ENCODE results near the gene CBX5. TPM values are rescaled to one million over a fixed set of nuclear protein-coding genes. Genes with fewer than 3 reads are reported as not detected.
A peak's percentile ranks its signal among the peaks of the same experiment; 100 is the strongest.

Gene CBX5
- total RNA-seq, 4 donors from 2014 or later, result 32.5 to 62.4 (median 49.3) TPM

DNA sequence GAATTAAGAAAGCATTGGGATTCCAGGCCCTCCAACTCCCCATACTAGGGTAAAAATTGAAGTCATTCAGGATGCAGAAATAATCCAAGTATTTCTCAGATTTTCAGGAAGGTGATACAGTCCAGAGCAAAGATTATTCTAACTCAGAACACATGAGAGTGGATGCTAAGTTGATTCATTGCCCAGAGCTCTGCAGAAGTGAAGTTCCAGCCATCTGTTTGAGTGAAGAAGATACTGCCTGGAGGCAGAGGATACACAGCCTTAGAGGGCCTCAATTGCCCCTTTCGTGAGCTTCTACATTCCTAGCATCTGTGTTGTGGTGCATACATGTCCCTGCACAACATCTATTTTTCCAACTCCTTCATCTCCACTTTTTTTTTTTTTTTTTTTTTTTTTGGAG, 54.3 kb downstream of the CBX5 start:
- TF ChIP-seq, protein P1, sequence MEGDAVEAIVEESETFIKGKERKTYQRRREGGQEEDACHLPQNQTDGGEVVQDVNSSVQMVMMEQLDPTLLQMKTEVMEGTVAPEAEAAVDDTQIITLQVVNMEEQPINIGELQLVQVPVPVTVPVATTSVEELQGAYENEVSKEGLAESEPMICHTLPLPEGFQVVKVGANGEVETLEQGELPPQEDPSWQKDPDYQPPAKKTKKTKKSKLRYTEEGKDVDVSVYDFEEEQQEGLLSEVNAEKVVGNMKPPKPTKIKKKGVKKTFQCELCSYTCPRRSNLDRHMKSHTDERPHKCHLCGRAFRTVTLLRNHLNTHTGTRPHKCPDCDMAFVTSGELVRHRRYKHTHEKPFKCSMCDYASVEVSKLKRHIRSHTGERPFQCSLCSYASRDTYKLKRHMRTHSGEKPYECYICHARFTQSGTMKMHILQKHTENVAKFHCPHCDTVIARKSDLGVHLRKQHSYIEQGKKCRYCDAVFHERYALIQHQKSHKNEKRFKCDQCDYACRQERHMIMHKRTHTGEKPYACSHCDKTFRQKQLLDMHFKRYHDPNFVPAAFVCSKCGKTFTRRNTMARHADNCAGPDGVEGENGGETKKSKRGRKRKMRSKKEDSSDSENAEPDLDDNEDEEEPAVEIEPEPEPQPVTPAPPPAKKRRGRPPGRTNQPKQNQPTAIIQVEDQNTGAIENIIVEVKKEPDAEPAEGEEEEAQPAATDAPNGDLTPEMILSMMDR (IDR thresholded peaks at IDR 0.05), result no peak
- TF ChIP-seq EP300 (IDR thresholded peaks at IDR 0.05) (no peak), POLR2AphosphoS5 (IDR thresholded peaks at IDR 0.05) (no peak), POLR2A (IDR thresholded peaks at IDR 0.05) (no peak)
- ATAC-seq, result no peak
- WGBS, 2 donors (ENCODE audit: low coverage in 1 of 2), result 83 to 91% methylated on average over 1 of the region's 1 CpG

DNA sequence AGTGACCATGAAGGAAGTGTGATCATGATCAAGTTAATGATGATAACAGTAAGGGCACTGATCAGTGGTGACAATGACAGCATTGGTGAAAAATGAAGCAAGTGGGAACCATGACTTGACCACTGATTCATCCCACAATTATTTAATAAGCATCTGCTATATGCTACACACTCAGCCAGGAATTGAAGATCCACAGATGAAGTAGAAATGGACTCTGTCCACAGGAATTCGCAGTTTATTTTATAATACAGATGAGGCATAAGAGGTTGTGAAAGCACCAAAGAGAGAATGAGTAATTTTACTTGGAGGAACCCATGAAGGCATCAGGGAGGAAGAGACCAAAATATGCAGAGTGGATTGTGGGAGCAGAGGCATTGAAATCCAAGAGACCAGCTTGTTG, 57.3 kb downstream of the CBX5 start:
- Histone ChIP-seq H3K4me1 (peaks cover 0 to 16% (median 8%) of the 10 kb centered on the region in 3 donors), H3K27ac (no peak overlapping the region), H3K27me3 (peaks cover 14% of the 10 kb centered on the region), H3K9me3 (no peaks in the 10 kb centered on the region), H3K4me3 (no peak overlapping the region), H3K36me3 (no peaks in the 10 kb centered on the region)
- ATAC-seq, result no peak
- TF ChIP-seq POLR2AphosphoS5 (IDR thresholded peaks at IDR 0.05) (no peak), POLR2A (IDR thresholded peaks at IDR 0.05) (no peak), EP300 (IDR thresholded peaks at IDR 0.05) (no peak)
- TF ChIP-seq, protein P1 (IDR thresholded peaks at IDR 0.05), result no peak
- 54 to 71% methylated on average over 1 of the region's 1 CpG for WGBS, 2 donors (ENCODE audit: low coverage in 1 of 2)

More for the DNA sequence above, 54.3 kb downstream of the CBX5 start:
- Histone ChIP-seq H3K9me3 (no peaks in the 10 kb centered on the region), H3K4me1 (peaks cover 0 to 12% (median 8%) of the 10 kb centered on the region in 3 donors), H3K27ac (no peak overlapping the region), H3K4me3 (no peak overlapping the region), H3K27me3 (no peaks in the 10 kb centered on the region), H3K36me3 (no peaks in the 10 kb centered on the region)

DNA sequence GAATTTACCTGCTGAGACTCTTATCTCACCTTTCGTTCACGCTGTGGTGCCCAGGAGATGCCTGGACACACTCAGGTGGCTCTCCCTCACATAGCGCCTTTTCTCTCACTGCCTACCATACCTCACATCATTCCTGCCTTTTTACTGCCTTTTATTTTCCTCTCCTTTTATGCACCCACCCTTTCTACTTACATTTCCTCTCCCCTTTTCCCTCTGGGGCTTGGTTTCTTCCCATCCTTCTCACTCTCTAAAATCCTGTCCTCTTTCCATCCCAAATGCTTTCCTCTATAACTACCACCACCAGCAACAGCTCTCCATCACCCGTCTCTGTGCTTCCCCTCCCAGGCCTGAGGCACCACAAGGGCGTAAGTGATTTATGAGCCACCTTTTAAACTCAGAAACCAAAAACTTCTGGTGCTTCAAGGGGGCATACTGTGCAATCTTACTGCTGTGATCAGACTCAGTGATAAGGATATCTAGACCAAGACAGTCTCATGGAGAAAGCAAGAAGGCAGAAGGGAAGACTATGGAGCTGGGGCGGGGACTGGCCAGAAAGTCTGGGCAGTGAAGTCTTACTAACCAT, 58.4 kb downstream of the CBX5 start:
- H3K4me3 ChIP-seq, result no peak overlapping the region
- H3K36me3 ChIP-seq, result no peaks in the 10 kb centered on the region
- H3K4me1 ChIP-seq, result peaks cover 0 to 27% (median 14%) of the 10 kb centered on the region in 3 donors
- H3K27ac ChIP-seq, result no peak overlapping the region
- no peaks in the 10 kb centered on the region for H3K9me3 ChIP-seq
- TF ChIP-seq POLR2AphosphoS5 (IDR thresholded peaks at IDR 0.05), result no peak
- no peak for TF ChIP-seq POLR2A (IDR thresholded peaks at IDR 0.05)
- TF ChIP-seq EP300 (IDR thresholded peaks at IDR 0.05), result no peak
- TF ChIP-seq, protein P1 (IDR thresholded peaks at IDR 0.05), result no peak
- no peak for ATAC-seq
- H3K27me3 ChIP-seq, result peaks cover 25% of the 10 kb centered on the region
- WGBS, 2 donors (ENCODE audit: low coverage in 1 of 2), result 90 to 97% methylated on average over 6 of the region's 6 CpGs

DNA sequence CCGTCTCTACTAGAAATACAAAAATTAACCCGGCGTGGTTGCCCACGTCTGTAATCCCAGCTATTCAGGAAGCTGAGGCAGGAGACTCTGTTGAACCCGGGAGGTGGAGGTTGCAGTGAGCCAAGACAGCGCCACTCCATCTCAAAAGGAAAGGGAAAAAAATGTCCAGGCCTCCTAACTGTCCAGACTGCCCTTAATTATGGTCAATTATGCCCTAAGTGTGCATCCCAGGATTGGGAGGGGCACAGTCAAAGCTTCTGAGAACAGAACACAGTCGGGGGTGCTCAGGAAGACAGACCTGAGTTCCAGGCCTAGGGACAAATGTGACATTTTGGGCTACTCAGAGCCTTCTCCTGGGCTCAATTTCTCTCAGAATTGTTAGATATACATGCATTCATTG, 59.4 kb downstream of the CBX5 start:
- Histone ChIP-seq H3K4me3 (no peak overlapping the region), H3K27ac (no peak overlapping the region), H3K9me3 (no peaks in the 10 kb centered on the region), H3K36me3 (no peaks in the 10 kb centered on the region), H3K27me3 (peaks cover 34% of the 10 kb centered on the region), H3K4me1 (peaks cover 0 to 36% (median 19%) of the 10 kb centered on the region in 3 donors)
- no peak for ATAC-seq
- TF ChIP-seq POLR2A (IDR thresholded peaks at IDR 0.05) (no peak), POLR2AphosphoS5 (IDR thresholded peaks at IDR 0.05) (no peak), EP300 (IDR thresholded peaks at IDR 0.05) (no peak)
- TF ChIP-seq, protein P1 (IDR thresholded peaks at IDR 0.05), result no peak
- 100% methylated on average over 1 of the region's 7 CpGs for WGBS, 2 donors (ENCODE audit: low coverage in 1 of 2)

DNA sequence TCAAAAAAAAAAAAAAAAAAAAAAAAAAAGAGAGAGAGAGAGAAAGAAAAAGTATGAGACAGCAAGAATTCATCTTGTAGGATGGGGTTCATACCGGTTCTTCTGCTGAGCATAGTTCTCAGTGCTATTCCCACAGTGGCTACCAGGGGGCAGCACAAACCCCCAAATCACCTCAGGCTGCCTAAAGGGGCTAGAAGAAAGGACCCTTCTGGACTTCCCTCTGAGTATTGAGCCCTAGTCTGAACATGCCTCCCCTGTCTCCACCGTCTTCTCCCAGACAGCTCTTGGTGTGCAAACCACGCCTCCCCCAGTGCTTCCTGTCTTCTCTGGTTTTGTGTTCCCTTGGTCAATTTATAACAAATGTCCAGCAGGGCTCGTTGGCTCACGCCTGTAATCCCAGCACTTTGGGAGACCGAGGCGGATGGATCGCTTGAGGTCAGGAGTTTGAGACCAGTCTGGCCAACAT, 59.8 kb downstream of the CBX5 start:
- Histone ChIP-seq H3K36me3 (no peaks in the 10 kb centered on the region), H3K27me3 (peaks cover 38% of the 10 kb centered on the region), H3K4me3 (no peak overlapping the region), H3K9me3 (no peaks in the 10 kb centered on the region), H3K27ac (no peak overlapping the region), H3K4me1 (peaks cover 0 to 39% (median 19%) of the 10 kb centered on the region in 3 donors)
- peak; percentile 72 for ATAC-seq
- TF ChIP-seq, protein P1 (IDR thresholded peaks at IDR 0.05), result peak; percentile 65 to 79 (median 77)
- TF ChIP-seq POLR2AphosphoS5 (IDR thresholded peaks at IDR 0.05) (no peak), POLR2A (IDR thresholded peaks at IDR 0.05) (no peak), EP300 (IDR thresholded peaks at IDR 0.05) (no peak)
- WGBS, 2 donors (ENCODE audit: low coverage in 1 of 2), result 0% methylated on average over 1 of the region's 8 CpGs; no CpG with 5 or more reads in 1 of the 2 donors

Measured in gastroesophageal sphincter (tissue), 4 donors.